ENCODE results near the gene HS6ST1.

GRCh38 chr2:128237081-128237534 is 81.6 kb downstream of the HS6ST1 start:
- no peak for TF ChIP-seq POLR2A (IDR thresholded peaks at IDR 0.05)
- no peak for TF ChIP-seq CTCF (IDR thresholded peaks at IDR 0.05)
